ENCODE results near the gene ADCK1.
A peak's percentile ranks its signal among the peaks of the same experiment; 100 is the strongest.

ADCK1 gene

DNA sequence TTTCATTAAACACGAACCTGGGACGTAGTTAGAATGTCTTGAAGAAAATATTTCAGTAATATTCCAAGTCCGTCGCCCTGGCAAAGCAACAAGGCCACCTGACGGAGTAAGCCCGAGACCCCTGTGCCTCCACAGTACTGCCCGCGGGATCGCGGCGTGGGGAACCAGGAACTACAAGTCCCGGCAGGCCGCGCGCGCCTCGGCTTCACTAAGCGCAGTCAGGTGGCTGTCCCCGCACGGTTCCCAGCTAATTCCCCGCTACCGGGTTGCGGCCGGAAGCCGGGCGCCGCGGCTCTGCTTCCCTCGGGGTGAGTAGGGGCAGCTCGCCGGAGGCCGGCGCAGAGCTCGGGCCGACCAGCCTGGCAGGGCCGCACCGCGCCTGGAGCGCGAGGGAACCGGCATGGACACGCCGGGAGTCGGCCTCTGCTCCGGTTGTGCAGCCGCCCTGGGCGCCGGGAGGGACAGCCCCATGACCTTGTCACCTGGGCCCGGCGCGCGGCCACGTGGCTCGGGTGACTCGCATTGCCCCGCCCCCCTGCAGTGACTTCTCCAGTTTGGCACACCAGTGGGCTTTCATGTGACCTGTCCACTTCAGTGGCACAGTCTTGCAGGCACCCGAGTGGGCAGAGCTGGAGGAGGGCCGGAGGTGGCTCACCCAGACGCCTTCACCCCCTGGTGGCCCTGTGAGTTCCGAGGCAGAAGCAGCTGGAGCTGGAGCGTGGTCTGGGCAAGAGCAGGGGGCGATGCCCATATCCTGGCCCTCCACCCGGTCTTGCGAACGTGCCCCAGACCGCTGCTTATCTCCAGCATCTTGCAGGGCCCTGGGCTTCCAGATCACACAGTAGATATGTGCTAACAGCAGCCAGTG, at the start of gene ADCK1:
Gene ADCK1 (plus strand): TSS at position 247 of the 868 bp plus-strand sequence. CDS start 18,870 bp downstream, outside the sequence.
- H3K27ac ChIP-seq = peak within 1 kb of the TSS; percentile 87
- TF ChIP-seq CTCF (conservative IDR thresholded peaks at IDR 0.05) (no peak; the same call in 1 of the 2 replicates), ZFX (IDR thresholded peaks at IDR 0.05) (peak; percentile 91)

- no peak overlapping the region for H3K27ac ChIP-seq
- no peak for TF ChIP-seq ZFX (IDR thresholded peaks at IDR 0.05)
- no peak for TF ChIP-seq CTCF (conservative IDR thresholded peaks at IDR 0.05)
Measured at GRCh38 chr14:77752266-77752665, 47.6 kb upstream of the ADCK1 start.

GRCh38 chr14:77752799-77753516, 47.0 kb upstream of the ADCK1 start:
- no peak for TF ChIP-seq CTCF (conservative IDR thresholded peaks at IDR 0.05)
- no peak for TF ChIP-seq ZFX (IDR thresholded peaks at IDR 0.05)
- no peak overlapping the region for H3K27ac ChIP-seq

- H3K27ac ChIP-seq = peak within 1 kb of the TSS; percentile 84
- TF ChIP-seq CTCF (conservative IDR thresholded peaks at IDR 0.05) (no peak), ZFX (IDR thresholded peaks at IDR 0.05) (peak; percentile 96)
Measured at GRCh38 chr14:77760381-77761204, 39.3 kb upstream of the ADCK1 start, which contains the start of gene SNW1. Gene SNW1, minus strand, starts transcription at chr14:77761156. Its CDS starts 29 bp downstream, at chr14:77761127.

GRCh38 chr14:77761205-77761931, 38.5 kb upstream of the ADCK1 start:
- peak overlapping the region; percentile 84 for H3K27ac ChIP-seq

More at GRCh38 chr14:77761205-77761931, 38.5 kb upstream of the ADCK1 start:
- TF ChIP-seq ZFX (IDR thresholded peaks at IDR 0.05) (no peak), CTCF (conservative IDR thresholded peaks at IDR 0.05) (peak; percentile 23)

Data from C4-2B (cell line).